NCI-H69 (cell line): ENCODE measurements around the gene SH3GL1.
A peak's percentile ranks its signal among the peaks of the same experiment; 100 is the strongest.

ENCODE experiments used
- DNase-seq: peaks from one replicate; lab custom pipeline; 2025; lab: John Stamatoyannopoulos, UW

The SH3GL1 gene

GRCh38 chr19:4400135-4400936 is at the start of gene SH3GL1:
SH3GL1 (minus strand) TSS chr19:4400547; CDS start chr19:4400368, 179 bp downstream.
- peak; percentile 95 for DNase-seq

- no peak for DNase-seq
Observed at GRCh38 chr19:4449639-4450028, 49.3 kb upstream of the SH3GL1 start.

- DNase-seq: no peak
Observed at GRCh38 chr19:4449022-4449638, 48.8 kb upstream of the SH3GL1 start.

- DNase-seq: no peak
Observed at GRCh38 chr19:4448147-4448985, 48.0 kb upstream of the SH3GL1 start.

- no peak for DNase-seq
Observed at GRCh38 chr19:4447327-4448146, 47.2 kb upstream of the SH3GL1 start.

- DNase-seq: no peak
Observed at GRCh38 chr19:4446704-4447200, 46.4 kb upstream of the SH3GL1 start.

- no peak for DNase-seq
Observed at GRCh38 chr19:4445963-4446703, 45.8 kb upstream of the SH3GL1 start.

- no peak for DNase-seq
Observed at GRCh38 chr19:4444765-4445741, 44.7 kb upstream of the SH3GL1 start.

GRCh38 chr19:4443966-4444764 is 43.8 kb upstream of the SH3GL1 start:
- no peak for DNase-seq

GRCh38 chr19:4443188-4443587 is 42.8 kb upstream of the SH3GL1 start:
- no peak for DNase-seq

- DNase-seq: no peak
Observed at GRCh38 chr19:4442819-4443146, 42.4 kb upstream of the SH3GL1 start.

- no peak for DNase-seq
Observed at GRCh38 chr19:4441994-4442818, 41.9 kb upstream of the SH3GL1 start.

- DNase-seq: no peak
Observed at GRCh38 chr19:4439243-4439642, 38.9 kb upstream of the SH3GL1 start.

- DNase-seq: no peak
Observed at GRCh38 chr19:4437103-4437502, 36.8 kb upstream of the SH3GL1 start.

- no peak for DNase-seq
Observed at GRCh38 chr19:4436231-4436630, 35.9 kb upstream of the SH3GL1 start.

GRCh38 chr19:4434391-4434790 is 34.0 kb upstream of the SH3GL1 start:
- no peak for DNase-seq

GRCh38 chr19:4432918-4433506 is 32.7 kb upstream of the SH3GL1 start:
- DNase-seq: no peak
